ENCODE data around the gene RAP1B. TPM values are rescaled to one million over a fixed set of nuclear protein-coding genes. Genes with fewer than 3 reads are reported as not detected.

The RAP1B gene
- total and polyA plus RNA-seq, 2 of the 13 experiments (the other 11 are each of a cell fraction or from before 2014, with no cell fraction given), result 71.1 to 92.7 TPM

GRCh38 chr12:68610370-68611093, at the start of gene RAP1B (continued):
- no peak for TF ChIP-seq SNAPC4 (CRISPR knock-in tag; IDR thresholded peaks at IDR 0.05)
- no peak for TF ChIP-seq CEBPG (CRISPR knock-in tag; IDR thresholded peaks at IDR 0.05)
- TF ChIP-seq GPN1 (CRISPR knock-in tag; IDR thresholded peaks at IDR 0.05; ENCODE audit: borderline replicate concordance), result no peak
- TF ChIP-seq NKX3-1 (CRISPR knock-in tag; IDR thresholded peaks at IDR 0.05), result peak; percentile 70; the same call in 1 of the 2 replicates
- TF ChIP-seq ZNF770 (CRISPR knock-in tag; IDR thresholded peaks at IDR 0.05), result peak; percentile 30; the same call in 1 of the 2 replicates
- 0 out of 2 replicates have a peak, but pooled peaks have one; percentile 8 for TF ChIP-seq ZNF563 (CRISPR knock-in tag; IDR thresholded peaks at IDR 0.05)
- TF ChIP-seq ZNF784 (CRISPR knock-in tag; IDR thresholded peaks at IDR 0.05; ENCODE audit: borderline replicate concordance), result peak; percentile 25; the same call in 1 of the 2 replicates
- TF ChIP-seq ZSCAN29 (CRISPR knock-in tag; conservative IDR thresholded peaks at IDR 0.05), result 0 out of 2 replicates have a peak, but pooled peaks have one; percentile 25
- TF ChIP-seq NCOA1 (CRISPR knock-in tag; IDR thresholded peaks at IDR 0.05), result 0 out of 2 replicates have a peak, but pooled peaks have one; percentile 11
- 0 out of 2 replicates have a peak, but pooled peaks have one; percentile 8 for TF ChIP-seq SMAD3 (CRISPR knock-in tag; IDR thresholded peaks at IDR 0.05)
- peak; percentile 85; the same call in 1 of the 2 replicates for TF ChIP-seq ZSCAN9 (CRISPR knock-in tag; IDR thresholded peaks at IDR 0.05; ENCODE audit: borderline replicate concordance)
- peak; percentile 93 for TF ChIP-seq PHF8 (CRISPR knock-in tag; IDR thresholded peaks at IDR 0.05)
- TF ChIP-seq IKZF5 (CRISPR knock-in tag; IDR thresholded peaks at IDR 0.05), result peak; percentile 57; the same call in 1 of the 2 replicates
- TF ChIP-seq ZNF253 (CRISPR knock-in tag; IDR thresholded peaks at IDR 0.05; ENCODE audit: borderline replicate concordance), result 0 out of 2 replicates have a peak, but pooled peaks have one; percentile 33
- peak; percentile 39; the same call in 1 of the 2 replicates for TF ChIP-seq BRCA1 (CRISPR knock-in tag; IDR thresholded peaks at IDR 0.05)
- TF ChIP-seq RXRA (CRISPR knock-in tag; IDR thresholded peaks at IDR 0.05), result 0 out of 2 replicates have a peak, but pooled peaks have one; percentile 27
- 0 out of 2 replicates have a peak, but pooled peaks have one; percentile 78 for TF ChIP-seq ZBTB3 (CRISPR knock-in tag; IDR thresholded peaks at IDR 0.05; ENCODE audit: borderline replicate concordance, low read depth)
- no peak; the same call in 1 of the 2 replicates for TF ChIP-seq FOSL1 (CRISPR knock-in tag; IDR thresholded peaks at IDR 0.05; ENCODE audit: borderline replicate concordance)

All from HepG2 (cell line).